ENCODE results near the gene DUT.

The DUT gene

DNA sequence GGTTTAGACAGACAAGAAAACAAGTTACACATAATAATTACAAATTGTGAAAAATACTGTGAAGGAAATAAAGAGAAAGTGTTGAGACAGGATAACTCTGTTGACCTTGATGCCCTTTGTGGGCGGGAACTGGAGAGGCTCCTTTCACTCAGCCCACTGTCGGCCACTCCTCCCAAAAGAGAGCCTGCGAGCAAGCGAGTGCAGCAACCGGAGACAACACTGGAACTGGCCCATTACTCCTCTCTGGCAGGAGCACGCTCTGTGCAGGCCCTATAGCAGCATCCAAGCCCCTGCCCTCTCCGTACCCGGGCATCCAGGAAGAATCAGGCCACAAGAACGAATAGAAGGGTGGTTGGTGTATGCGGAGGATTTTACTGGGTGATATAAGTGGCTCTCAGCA lies 16.2 kb upstream of the DUT start:
- Histone ChIP-seq H2AFZ (ENCODE audit: low read length) (no peak overlapping the region), H3K27ac (ENCODE audit: low read length) (no peak overlapping the region), H3K9me3 (replicated peaks; ENCODE audit: insufficient read depth, low read length) (no peaks in the 10 kb centered on the region), H3K36me3 (replicated peaks; ENCODE audit: insufficient read depth, low read length) (no peaks in the 10 kb centered on the region), H4K20me1 (ENCODE audit: insufficient read depth, low read length) (no peaks in the 10 kb centered on the region), H3K9ac (ENCODE audit: low read length) (no peak overlapping the region), H3K9me2 (replicated peaks; ENCODE audit: insufficient read depth, low read length) (no peaks in the 10 kb centered on the region), H3K27me3 (replicated peaks; ENCODE audit: insufficient read depth, low read length) (no peaks in the 10 kb centered on the region), H3K4me2 (ENCODE audit: low read depth, low read length) (no peak overlapping the region), H3K4me1 (ENCODE audit: low read length) (no peaks in the 10 kb centered on the region), H3F3A (ENCODE audit: insufficient read depth, low read length) (no peaks in the 10 kb centered on the region), H3K79me2 (ENCODE audit: low read length) (no peaks in the 10 kb centered on the region), H3K4me3 (ENCODE audit: low read length) (no peak overlapping the region)
- no peak for DNase-seq
- no peak for TF ChIP-seq EZH2 (optimal IDR thresholded peaks at IDR 0.05; ENCODE audit: low read depth, low read length)
- no peak for TF ChIP-seq EZH2phosphoT487 (IDR thresholded peaks at IDR 0.05; ENCODE audit: low read length)
- TF ChIP-seq, protein P1, sequence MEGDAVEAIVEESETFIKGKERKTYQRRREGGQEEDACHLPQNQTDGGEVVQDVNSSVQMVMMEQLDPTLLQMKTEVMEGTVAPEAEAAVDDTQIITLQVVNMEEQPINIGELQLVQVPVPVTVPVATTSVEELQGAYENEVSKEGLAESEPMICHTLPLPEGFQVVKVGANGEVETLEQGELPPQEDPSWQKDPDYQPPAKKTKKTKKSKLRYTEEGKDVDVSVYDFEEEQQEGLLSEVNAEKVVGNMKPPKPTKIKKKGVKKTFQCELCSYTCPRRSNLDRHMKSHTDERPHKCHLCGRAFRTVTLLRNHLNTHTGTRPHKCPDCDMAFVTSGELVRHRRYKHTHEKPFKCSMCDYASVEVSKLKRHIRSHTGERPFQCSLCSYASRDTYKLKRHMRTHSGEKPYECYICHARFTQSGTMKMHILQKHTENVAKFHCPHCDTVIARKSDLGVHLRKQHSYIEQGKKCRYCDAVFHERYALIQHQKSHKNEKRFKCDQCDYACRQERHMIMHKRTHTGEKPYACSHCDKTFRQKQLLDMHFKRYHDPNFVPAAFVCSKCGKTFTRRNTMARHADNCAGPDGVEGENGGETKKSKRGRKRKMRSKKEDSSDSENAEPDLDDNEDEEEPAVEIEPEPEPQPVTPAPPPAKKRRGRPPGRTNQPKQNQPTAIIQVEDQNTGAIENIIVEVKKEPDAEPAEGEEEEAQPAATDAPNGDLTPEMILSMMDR (IDR thresholded peaks at IDR 0.05; ENCODE audit: low read length) = no peak

DNA sequence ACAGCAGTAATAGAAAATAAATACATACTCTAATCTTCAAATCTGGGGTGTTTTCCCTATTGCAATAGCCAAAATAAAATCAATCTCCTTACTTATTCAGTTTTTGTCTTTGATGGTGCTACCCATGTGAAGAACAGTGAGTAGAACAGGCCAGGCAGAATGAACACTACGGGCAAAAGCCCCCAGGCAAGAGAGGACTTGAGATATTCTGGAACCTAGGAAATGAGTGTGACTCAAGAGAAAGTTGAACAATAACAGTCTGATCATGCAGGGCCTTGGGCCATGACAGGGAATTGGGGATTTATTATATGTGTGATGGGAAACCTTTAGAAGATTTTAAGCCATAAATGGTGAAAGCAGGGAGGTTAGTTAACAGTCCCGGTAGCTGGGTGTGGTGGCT lies 14.0 kb upstream of the DUT start:
- no peak overlapping the region for H3K4me3 ChIP-seq (ENCODE audit: low read length)
- no peaks in the 10 kb centered on the region for H3K36me3 ChIP-seq (replicated peaks; ENCODE audit: insufficient read depth, low read length)
- no peak overlapping the region for H2AFZ ChIP-seq (ENCODE audit: low read length)
- H4K20me1 ChIP-seq (ENCODE audit: insufficient read depth, low read length) = no peaks in the 10 kb centered on the region
- no peak overlapping the region for H3K4me2 ChIP-seq (ENCODE audit: low read depth, low read length)
- TF ChIP-seq EZH2phosphoT487 (IDR thresholded peaks at IDR 0.05; ENCODE audit: low read length) = no peak
- TF ChIP-seq, protein P1 (IDR thresholded peaks at IDR 0.05; ENCODE audit: low read length) = no peak
- no peak for TF ChIP-seq EZH2 (optimal IDR thresholded peaks at IDR 0.05; ENCODE audit: low read depth, low read length)
- no peaks in the 10 kb centered on the region for H3K79me2 ChIP-seq (ENCODE audit: low read length)
- H3K27me3 ChIP-seq (replicated peaks; ENCODE audit: insufficient read depth, low read length) = no peaks in the 10 kb centered on the region
- no peak overlapping the region for H3K9ac ChIP-seq (ENCODE audit: low read length)
- H3K9me2 ChIP-seq (replicated peaks; ENCODE audit: insufficient read depth, low read length) = no peaks in the 10 kb centered on the region
- no peaks in the 10 kb centered on the region for H3K4me1 ChIP-seq (ENCODE audit: low read length)
- DNase-seq = no peak
- H3K27ac ChIP-seq (ENCODE audit: low read length) = no peak overlapping the region
- no peaks in the 10 kb centered on the region for H3F3A ChIP-seq (ENCODE audit: insufficient read depth, low read length)
- no peaks in the 10 kb centered on the region for H3K9me3 ChIP-seq (replicated peaks; ENCODE audit: insufficient read depth, low read length)

DNA sequence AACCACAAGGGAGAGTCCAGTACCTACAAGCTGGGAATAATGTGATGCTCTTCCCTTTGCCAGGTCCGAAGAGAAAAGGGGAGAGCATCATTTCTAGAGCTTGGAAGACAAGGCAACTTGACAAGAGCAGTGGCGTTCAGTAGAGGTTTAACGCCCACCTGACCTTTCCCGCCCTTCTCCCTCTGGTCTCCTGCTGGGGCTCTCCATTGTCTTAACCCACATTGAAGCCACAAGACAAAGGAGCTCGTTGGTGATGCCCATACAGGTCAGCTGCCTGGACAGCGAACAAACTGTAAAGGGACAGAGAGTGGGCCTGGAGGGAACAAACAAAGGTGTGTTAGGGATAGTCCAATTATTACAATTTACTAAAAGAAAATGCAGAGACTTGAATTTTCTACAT lies 13.1 kb upstream of the DUT start:
- DNase-seq = no peak
- no peaks in the 10 kb centered on the region for H3K79me2 ChIP-seq (ENCODE audit: low read length)
- H3K27me3 ChIP-seq (replicated peaks; ENCODE audit: insufficient read depth, low read length) = no peaks in the 10 kb centered on the region
- no peaks in the 10 kb centered on the region for H3K36me3 ChIP-seq (replicated peaks; ENCODE audit: insufficient read depth, low read length)
- no peaks in the 10 kb centered on the region for H3K9me2 ChIP-seq (replicated peaks; ENCODE audit: insufficient read depth, low read length)
- no peaks in the 10 kb centered on the region for H4K20me1 ChIP-seq (ENCODE audit: insufficient read depth, low read length)
- H3F3A ChIP-seq (ENCODE audit: insufficient read depth, low read length) = no peaks in the 10 kb centered on the region
- H3K4me1 ChIP-seq (ENCODE audit: low read length) = no peaks in the 10 kb centered on the region
- no peaks in the 10 kb centered on the region for H3K9me3 ChIP-seq (replicated peaks; ENCODE audit: insufficient read depth, low read length)
- no peak overlapping the region for H3K9ac ChIP-seq (ENCODE audit: low read length)
- H2AFZ ChIP-seq (ENCODE audit: low read length) = no peak overlapping the region
- H3K4me3 ChIP-seq (ENCODE audit: low read length) = no peak overlapping the region
- H3K4me2 ChIP-seq (ENCODE audit: low read depth, low read length) = no peak overlapping the region
- H3K27ac ChIP-seq (ENCODE audit: low read length) = no peak overlapping the region
- no peak for TF ChIP-seq EZH2 (optimal IDR thresholded peaks at IDR 0.05; ENCODE audit: low read depth, low read length)
- TF ChIP-seq, protein P1 (IDR thresholded peaks at IDR 0.05; ENCODE audit: low read length) = no peak
- no peak for TF ChIP-seq EZH2phosphoT487 (IDR thresholded peaks at IDR 0.05; ENCODE audit: low read length)
